HAP-1 (cell line): ENCODE results near the gene KRTAP2-3.
"Not testable (repeated sequence)": the region's sequence is repeated elsewhere in the genome, so short reads cannot be mapped to it uniquely, and the experiment has no call there.

ENCODE experiments used
- DNase-seq, 2 experiments: peaks; one replicate each; pipeline ENCODE4 v3.0.0-alpha.2; 2016 to 2020; ENCODE audit warnings: low spot score in 2 of 2
- H3K27me3 ChIP-seq: fragments of 250-450 bp; sonication (Bioruptor Pico); 2 replicates; pipeline ENCODE4 v1.5.1; 2020; ENCODE audit warnings: low read depth, mild to moderate bottlenecking, moderate library complexity
- H3K36me3 ChIP-seq: fragments of 250-450 bp; sonication (Bioruptor Pico); replicated peaks from 2 replicates; pipeline ENCODE4 v1.5.1; 2020; ENCODE audit warnings: mild to moderate bottlenecking
- H3K4me1 ChIP-seq: fragments of 250-450 bp; sonication (Bioruptor Pico); 2 replicates; pipeline ENCODE4 v1.5.1; 2020; ENCODE audit warnings: mild to moderate bottlenecking
- H3K4me3 ChIP-seq: fragments of 250-450 bp; sonication (Bioruptor Pico); 2 replicates; pipeline ENCODE4 v1.5.1; 2020; ENCODE audit warnings: mild to moderate bottlenecking, moderate library complexity
- H3K9me3 ChIP-seq: fragments of 250-450 bp; sonication (Bioruptor Pico); 2 replicates; pipeline ENCODE4 v1.5.1; 2020; ENCODE audit warnings: mild to moderate bottlenecking, moderate library complexity
- in situ Hi-C: fragments of 300-500 bp; cut with MboI; formaldehyde crosslinking; loops from 3 replicates; pipeline ENCODE4 v1.14.3; 2020; ENCODE audit warnings: low sequenced_read_pairs, inconsistent platforms, mixed read lengths

Gene KRTAP2-3

GRCh38 chr17:41034346-41034935, 25.5 kb downstream of the KRTAP2-3 start, which contains the start of gene KRTAP1-3:
Gene KRTAP1-3 (minus strand): TSS chr17:41034874. CDS start chr17:41034821, 53 bp downstream.
- peaks cover 22% of the 10 kb centered on the region for H3K27me3 ChIP-seq
- in situ Hi-C loops, DNase-seq, H3K36me3 ChIP-seq, H3K9me3 ChIP-seq, H3K4me3 ChIP-seq: not testable (repeated sequence)
- H3K4me1 ChIP-seq, result peaks cover 10% of the 10 kb centered on the region

GRCh38 chr17:41029633-41030245, 30.2 kb downstream of the KRTAP2-3 start, which contains the start of gene KRTAP1-4:
Gene KRTAP1-4 (minus strand): TSS chr17:41030195. CDS start chr17:41030078, 117 bp downstream.
- in situ Hi-C loops, result no loop called here
- Histone ChIP-seq H3K4me1 (no peaks in the 10 kb centered on the region), H3K27me3 (peaks cover 13% of the 10 kb centered on the region), H3K36me3 (no peaks in the 10 kb centered on the region), H3K4me3 (no peak within 1 kb of the TSS), H3K9me3 (no peaks in the 10 kb centered on the region)
- no peak for DNase-seq

- Histone ChIP-seq H3K4me3 (no peak within 1 kb of the TSS), H3K4me1 (no peaks in the 10 kb centered on the region), H3K9me3 (no peaks in the 10 kb centered on the region), H3K36me3 (no peaks in the 10 kb centered on the region), H3K27me3 (peaks cover 11% of the 10 kb centered on the region)
- in situ Hi-C loops, result no loop called here
- DNase-seq, result no peak
These were observed 33.0 kb downstream of the KRTAP2-3 start, which contains the start of gene KRTAP1-5 for GRCh38 chr17:41026715-41027471. Gene KRTAP1-5 (minus strand): TSS chr17:41027208. CDS start chr17:41027155, 53 bp downstream.

GRCh38 chr17:41024697-41025096, 35.2 kb downstream of the KRTAP2-3 start:
- no peaks in the 10 kb centered on the region for H3K9me3 ChIP-seq
- in situ Hi-C loops, result no loop called here
- peaks cover 4% of the 10 kb centered on the region; the same call in 1 of the 2 replicates for H3K27me3 ChIP-seq
- no peak for DNase-seq
- no peaks in the 10 kb centered on the region for H3K36me3 ChIP-seq
- H3K4me3 ChIP-seq, result no peak overlapping the region
- no peaks in the 10 kb centered on the region for H3K4me1 ChIP-seq

- Histone ChIP-seq H3K4me1 (no peaks in the 10 kb centered on the region; the same call in 1 of the 2 replicates), H3K4me3 (no peak overlapping the region), H3K36me3 (no peaks in the 10 kb centered on the region), H3K27me3 (no peaks in the 10 kb centered on the region; the same call in 1 of the 2 replicates), H3K9me3 (no peaks in the 10 kb centered on the region)
- in situ Hi-C loops, result no loop called here
- DNase-seq, result no peak
These were observed 39.6 kb downstream of the KRTAP2-3 start for GRCh38 chr17:41020336-41020735.

GRCh38 chr17:41019415-41019814, 40.5 kb downstream of the KRTAP2-3 start:
- H3K4me1 ChIP-seq, result no peaks in the 10 kb centered on the region; the same call in 1 of the 2 replicates
- DNase-seq, result no peak
- H3K4me3 ChIP-seq, result no peak overlapping the region
- in situ Hi-C loops, result no loop called here
- H3K27me3 ChIP-seq, result peaks cover 4% of the 10 kb centered on the region; the same call in 1 of the 2 replicates
- no peaks in the 10 kb centered on the region for H3K9me3 ChIP-seq
- no peaks in the 10 kb centered on the region for H3K36me3 ChIP-seq

- no peaks in the 10 kb centered on the region for H3K9me3 ChIP-seq
- H3K27me3 ChIP-seq, result peaks cover 4% of the 10 kb centered on the region; the same call in 1 of the 2 replicates
- H3K36me3 ChIP-seq, result no peaks in the 10 kb centered on the region
- no peak for DNase-seq
- in situ Hi-C loops, result no loop called here
- H3K4me1 ChIP-seq, result no peaks in the 10 kb centered on the region; the same call in 1 of the 2 replicates
- H3K4me3 ChIP-seq, result no peak overlapping the region
These were observed 41.4 kb downstream of the KRTAP2-3 start for GRCh38 chr17:41018541-41018940.

GRCh38 chr17:41016578-41017215, 43.2 kb downstream of the KRTAP2-3 start:
- no peak for DNase-seq
- Histone ChIP-seq H3K9me3 (no peaks in the 10 kb centered on the region), H3K36me3 (no peaks in the 10 kb centered on the region), H3K27me3 (peaks cover 4% of the 10 kb centered on the region; the same call in 1 of the 2 replicates), H3K4me3 (no peak overlapping the region), H3K4me1 (no peaks in the 10 kb centered on the region; the same call in 1 of the 2 replicates)
- in situ Hi-C loops, result no loop called here

- no peaks in the 10 kb centered on the region for H3K36me3 ChIP-seq
These were observed 44.5 kb downstream of the KRTAP2-3 start for GRCh38 chr17:41015454-41015853.

GRCh38 chr17:41013606-41014005, 46.3 kb downstream of the KRTAP2-3 start:
- in situ Hi-C loops, result no loop called here
- Histone ChIP-seq H3K36me3 (no peaks in the 10 kb centered on the region), H3K4me3 (no peak overlapping the region), H3K9me3 (no peaks in the 10 kb centered on the region), H3K4me1 (peaks cover 12% of the 10 kb centered on the region), H3K27me3 (peaks cover 7% of the 10 kb centered on the region; the same call in 1 of the 2 replicates)
- no peak for DNase-seq

More at GRCh38 chr17:41015454-41015853, 44.5 kb downstream of the KRTAP2-3 start:
- H3K4me1 ChIP-seq, result no peaks in the 10 kb centered on the region; the same call in 1 of the 2 replicates
- in situ Hi-C loops, result no loop called here
- H3K27me3 ChIP-seq, result peaks cover 4% of the 10 kb centered on the region; the same call in 1 of the 2 replicates
- H3K4me3 ChIP-seq, result no peak overlapping the region
- H3K9me3 ChIP-seq, result no peaks in the 10 kb centered on the region
- DNase-seq, result no peak

GRCh38 chr17:41013181-41013580, 46.7 kb downstream of the KRTAP2-3 start:
- H3K9me3 ChIP-seq, result no peaks in the 10 kb centered on the region
- H3K4me3 ChIP-seq, result no peak overlapping the region
- H3K4me1 ChIP-seq, result peaks cover 12% of the 10 kb centered on the region
- H3K27me3 ChIP-seq, result peaks cover 7% of the 10 kb centered on the region; the same call in 1 of the 2 replicates
- in situ Hi-C loops, result no loop called here
- no peaks in the 10 kb centered on the region for H3K36me3 ChIP-seq
- no peak for DNase-seq

- no peaks in the 10 kb centered on the region for H3K9me3 ChIP-seq
- DNase-seq, result no peak
- no peaks in the 10 kb centered on the region for H3K36me3 ChIP-seq
- peaks cover 7% of the 10 kb centered on the region; the same call in 1 of the 2 replicates for H3K27me3 ChIP-seq
- peaks cover 12% of the 10 kb centered on the region for H3K4me1 ChIP-seq
- in situ Hi-C loops, result no loop called here
- no peak overlapping the region for H3K4me3 ChIP-seq
These were observed 47.4 kb downstream of the KRTAP2-3 start for GRCh38 chr17:41012326-41013120.
